Measurements from ENCODE around the gene VDAC2. TPM values are rescaled to one million over a fixed set of nuclear protein-coding genes. Genes with fewer than 3 reads are reported as not detected.
A peak's percentile ranks its signal among the peaks of the same experiment; 100 is the strongest.
"Not testable (repeated sequence)": the region's sequence is repeated elsewhere in the genome, so short reads cannot be mapped to it uniquely, and the experiment has no call there.

VDAC2 gene
- total RNA-seq, 1 donor from 2014 or later, result 105 TPM

DNA sequence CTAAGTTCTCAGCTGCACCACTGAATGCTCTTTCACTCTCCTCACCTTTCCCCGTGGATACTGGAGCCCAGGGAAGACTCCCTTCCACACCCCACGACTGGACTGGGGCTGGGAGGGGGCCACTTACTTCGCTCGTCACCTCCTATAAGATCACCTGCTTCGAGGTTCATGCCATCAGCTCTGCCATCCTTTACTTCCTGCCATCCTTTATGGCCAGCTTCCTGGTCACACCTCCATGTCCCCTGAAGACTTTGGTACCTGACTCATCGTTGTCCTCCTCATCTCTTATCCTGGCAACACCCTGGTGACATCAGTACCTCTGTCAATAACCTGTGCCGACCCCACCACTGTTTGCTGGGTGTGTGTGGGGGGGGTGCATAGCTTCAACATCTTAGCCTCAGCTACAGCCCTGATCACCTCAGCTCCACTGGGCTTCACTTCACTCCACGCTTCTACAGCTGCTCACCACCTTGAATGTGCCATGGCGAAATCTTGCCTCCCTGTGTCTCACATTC, 8.7 kb upstream of the VDAC2 start:
- no peak for DNase-seq

- DNase-seq, result no peak
These were observed 8.1 kb upstream of the VDAC2 start for GRCh38 chr10:75202321-75203045.

DNA sequence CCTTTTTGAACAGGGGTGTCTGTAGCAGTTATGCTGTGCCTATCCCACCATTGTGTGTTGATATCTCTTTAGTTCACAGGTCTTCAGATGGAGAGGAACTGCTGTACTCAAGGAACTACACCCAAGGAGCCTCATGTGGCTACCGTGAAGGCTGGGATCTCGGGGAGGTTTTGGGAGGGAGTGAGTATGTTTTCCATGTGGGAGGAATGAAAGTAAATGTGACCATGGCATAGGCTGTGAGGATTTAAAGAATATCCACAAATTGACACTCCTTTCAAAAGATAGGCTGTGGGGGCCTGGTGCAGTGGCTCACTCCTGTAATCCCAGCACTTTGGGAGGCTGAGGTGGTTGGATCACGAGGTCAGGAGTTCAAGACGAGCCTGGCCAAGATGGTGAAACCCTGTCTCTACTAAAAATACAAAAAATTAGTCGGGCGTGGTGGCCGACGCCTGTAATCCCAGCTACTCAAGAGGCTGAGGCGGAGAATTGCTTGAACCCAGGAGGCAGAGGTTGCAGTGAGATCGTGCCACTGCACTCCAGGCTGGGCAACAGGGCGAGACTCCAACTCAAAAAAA, 7.5 kb upstream of the VDAC2 start:
- not testable (repeated sequence) for DNase-seq

GRCh38 chr10:75203724-75204123, 6.9 kb upstream of the VDAC2 start:
- no peak for DNase-seq

DNA sequence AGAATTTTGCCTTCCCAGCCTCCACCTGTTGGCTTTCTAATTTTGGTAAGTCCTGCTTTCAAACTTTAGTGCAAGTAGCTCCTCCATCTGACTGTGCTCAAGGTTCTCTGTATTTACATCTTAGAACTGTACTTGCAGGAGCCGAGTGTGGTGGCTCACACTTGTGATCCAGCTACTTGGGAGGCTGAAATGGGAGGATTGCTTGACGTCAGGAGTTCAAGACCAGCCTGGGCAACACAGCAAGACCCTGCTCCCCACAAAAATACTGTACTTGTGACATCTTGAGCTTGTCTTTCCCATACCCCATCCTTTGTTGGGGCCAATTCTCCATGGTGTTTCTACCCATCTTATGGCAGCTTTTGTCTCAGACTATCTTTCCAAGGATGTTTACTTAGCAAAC, 4.7 kb upstream of the VDAC2 start:
- no peak for DNase-seq

DNA sequence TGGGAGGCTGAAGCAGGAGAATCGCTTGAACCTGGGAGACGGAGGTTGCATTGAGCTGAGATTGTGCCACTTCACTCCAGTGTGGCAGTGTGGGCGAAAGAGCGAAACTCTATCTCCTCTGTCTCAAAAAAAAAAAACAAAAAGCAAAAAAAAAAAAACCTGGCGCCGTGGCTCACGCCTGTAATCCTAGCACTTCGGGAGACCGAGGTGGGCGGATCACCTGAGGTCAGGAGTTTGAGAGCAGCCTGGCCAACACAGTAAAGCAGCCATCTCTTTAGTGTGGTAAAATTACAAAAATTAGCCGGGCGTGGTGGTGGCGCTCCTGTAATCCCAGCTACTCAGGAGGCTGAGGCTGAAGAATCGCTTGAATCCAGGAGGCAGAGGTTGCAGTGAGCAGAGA, 4.0 kb upstream of the VDAC2 start:
- DNase-seq, result not testable (repeated sequence)

GRCh38 chr10:75207079-75207856, 3.3 kb upstream of the VDAC2 start:
- DNase-seq, result no peak

- DNase-seq, result no peak
These were observed 2.8 kb upstream of the VDAC2 start for GRCh38 chr10:75207857-75208144.

DNA sequence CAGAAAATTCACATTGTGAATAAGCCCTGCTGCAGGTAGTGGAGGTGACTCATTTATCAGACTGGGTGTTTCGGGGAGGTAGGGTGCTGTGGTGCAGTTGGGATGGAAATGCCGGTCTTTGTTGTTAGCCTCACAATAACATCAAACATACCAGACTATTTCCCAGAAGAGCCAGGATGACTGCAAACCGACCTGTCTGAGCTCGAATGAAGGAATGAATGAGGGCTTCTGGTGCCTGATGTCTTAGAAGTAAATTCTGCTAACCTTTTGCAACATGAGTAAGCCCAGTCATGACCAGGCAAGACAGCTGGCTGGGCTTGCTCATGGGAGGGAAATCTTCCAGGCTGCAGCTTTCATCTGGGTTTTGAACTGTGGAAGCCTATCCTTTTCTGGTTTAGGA, 2.4 kb upstream of the VDAC2 start:
- DNase-seq, result peak; percentile 56

- no peak for DNase-seq
These were observed 1.3 kb upstream of the VDAC2 start for GRCh38 chr10:75209086-75209920.

GRCh38 chr10:75209921-75210281, 695 bp upstream of the VDAC2 start:
- peak; percentile 89 for DNase-seq

DNA sequence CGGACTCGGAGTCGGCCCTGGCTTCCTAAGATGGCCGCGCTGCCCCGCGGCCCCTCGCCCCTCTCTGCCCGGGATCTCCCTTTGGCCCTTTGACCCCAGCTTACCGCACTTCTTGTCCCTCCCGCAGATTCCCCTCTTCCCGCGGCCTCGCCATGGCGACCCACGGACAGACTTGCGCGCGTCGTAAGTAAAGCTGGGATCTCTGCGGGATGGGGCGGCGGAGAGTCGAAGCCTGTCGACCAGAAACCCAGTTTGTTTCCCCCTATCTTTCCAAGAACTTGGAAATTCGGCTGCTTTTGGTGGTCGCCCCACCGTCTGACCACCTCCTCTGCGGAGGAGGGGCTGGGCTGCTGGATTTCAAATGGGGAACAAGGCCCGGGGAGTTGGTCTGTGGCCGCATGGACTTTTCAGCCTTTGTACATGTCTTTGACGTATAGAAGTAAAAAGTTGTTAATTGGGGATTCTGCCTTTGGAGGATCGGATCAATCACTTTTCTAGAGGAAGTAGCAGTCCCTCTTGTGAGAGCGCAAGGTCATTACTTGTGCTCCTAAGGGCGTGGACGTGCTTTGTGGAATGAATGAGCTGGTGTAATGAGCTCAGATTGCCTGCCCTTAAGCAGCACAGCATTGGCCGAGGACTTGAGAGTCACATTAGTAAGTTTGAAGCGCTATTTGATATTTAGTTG, 553 bp downstream of the VDAC2 start:
- peak; percentile 10 for DNase-seq

- no peak for DNase-seq
These were observed 1.7 kb downstream of the VDAC2 start for GRCh38 chr10:75212343-75212742.

DNA sequence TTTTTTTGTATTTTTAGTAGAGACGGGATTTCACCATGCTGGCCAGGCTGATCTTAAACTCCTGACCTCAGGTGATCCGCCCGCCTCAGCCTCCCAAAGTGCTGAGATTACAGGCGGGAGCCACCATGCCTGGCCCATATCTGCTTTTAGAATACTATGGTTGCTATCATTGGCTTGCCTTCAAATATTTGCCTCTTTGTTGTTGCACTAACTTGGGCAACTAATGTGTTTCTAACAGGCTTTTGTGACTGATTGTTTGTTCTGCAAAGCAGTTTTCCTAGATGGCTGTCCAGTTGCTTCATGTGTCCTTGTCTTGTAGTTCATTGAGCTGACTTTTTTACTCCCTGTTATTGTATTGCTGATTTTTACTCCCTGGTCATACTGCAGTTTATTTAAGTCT, 9.7 kb downstream of the VDAC2 start:
- no peak for DNase-seq

DNA sequence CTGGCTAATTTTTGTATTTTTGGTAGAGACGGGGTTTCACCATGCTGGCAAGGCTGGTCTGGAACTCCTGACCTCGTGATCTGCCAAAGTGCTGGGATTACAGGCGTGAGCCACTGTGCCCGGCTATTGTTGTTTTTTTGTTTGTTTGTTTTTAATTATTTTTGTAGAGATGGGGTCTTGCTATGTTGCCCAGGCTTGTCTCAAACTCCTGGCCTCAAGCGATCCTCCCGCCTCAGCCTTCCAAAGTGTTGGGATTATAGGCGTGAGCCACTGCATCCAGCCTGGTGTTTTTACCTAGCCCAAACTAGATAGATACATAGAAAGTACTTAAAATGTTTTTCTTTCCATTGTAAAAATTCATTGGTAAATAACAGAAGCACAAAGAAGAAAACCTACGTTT, 10.9 kb downstream of the VDAC2 start:
- not testable (repeated sequence) for DNase-seq

GRCh38 chr10:75223507-75223906, 12.9 kb downstream of the VDAC2 start:
- DNase-seq, result no peak

- DNase-seq, result no peak
These were observed 15.5 kb downstream of the VDAC2 start for GRCh38 chr10:75226095-75226494.

DNA sequence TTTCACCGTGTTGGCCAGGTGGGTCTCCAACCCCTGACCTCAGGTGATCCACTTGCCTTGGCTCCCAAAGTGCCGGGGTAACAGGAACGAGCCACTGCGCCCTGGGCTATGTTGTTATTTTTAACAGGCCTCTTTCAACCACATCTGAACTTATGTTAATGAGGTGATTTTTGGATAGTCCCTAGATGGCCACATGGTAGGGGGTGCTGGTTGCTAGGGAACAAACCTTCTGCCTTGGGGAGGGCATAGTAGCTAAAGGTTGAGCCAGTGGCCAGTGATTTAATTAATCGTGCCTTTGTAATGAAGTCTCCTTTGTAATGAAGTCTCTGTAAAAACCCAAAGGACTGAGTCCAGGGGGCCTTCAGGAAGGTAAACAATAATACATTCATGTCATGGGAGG, 16.1 kb downstream of the VDAC2 start:
- DNase-seq, result no peak

- no peak for DNase-seq
These were observed 17.7 kb downstream of the VDAC2 start for GRCh38 chr10:75228278-75228677.

GRCh38 chr10:75228834-75229233, 18.2 kb downstream of the VDAC2 start:
- DNase-seq, result no peak

- DNase-seq, result no peak
These were observed 19.4 kb downstream of the VDAC2 start for GRCh38 chr10:75229971-75230370.

GRCh38 chr10:75230600-75231038, 20.0 kb downstream of the VDAC2 start:
- peak; percentile 58 for DNase-seq

All from skin of body (tissue), 2 donors.